ENCODE results near the gene DCP1B.

DNA sequence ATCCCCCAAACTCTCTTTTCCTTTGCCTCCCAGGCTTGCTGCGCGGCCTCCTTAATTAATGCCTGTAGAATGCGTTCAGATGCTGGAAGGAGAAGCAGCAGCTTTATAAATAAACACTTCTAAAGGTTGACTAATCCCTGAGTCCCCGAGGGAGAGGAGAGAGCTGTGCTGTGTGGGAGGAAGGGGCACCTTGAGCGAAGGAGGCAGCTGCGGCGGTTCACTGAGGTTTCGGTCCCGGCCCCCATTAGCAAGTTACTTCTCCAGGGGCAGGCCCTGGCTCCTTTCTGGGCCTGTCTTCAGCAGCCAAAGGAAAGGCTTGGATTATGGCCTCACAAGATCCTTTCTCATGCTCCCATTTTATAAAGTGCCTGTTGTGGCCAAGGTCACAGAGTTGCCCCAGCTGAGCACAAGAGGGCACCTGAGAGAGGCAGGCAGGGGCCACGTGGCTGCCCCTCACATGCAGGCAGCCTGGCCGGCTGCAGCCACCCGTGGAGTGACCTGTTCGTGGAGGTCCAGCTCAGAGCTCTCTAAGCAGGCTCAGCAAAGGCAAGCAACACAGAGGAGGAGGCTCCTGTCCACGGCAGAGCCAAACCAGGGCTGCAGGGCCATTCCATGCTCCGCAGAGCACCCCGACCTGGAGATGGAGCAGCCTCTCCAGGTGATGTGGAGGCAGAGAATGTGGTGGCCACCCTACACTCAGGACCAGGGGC lies 70.8 kb downstream of the DCP1B start:
- TF ChIP-seq, protein P1, sequence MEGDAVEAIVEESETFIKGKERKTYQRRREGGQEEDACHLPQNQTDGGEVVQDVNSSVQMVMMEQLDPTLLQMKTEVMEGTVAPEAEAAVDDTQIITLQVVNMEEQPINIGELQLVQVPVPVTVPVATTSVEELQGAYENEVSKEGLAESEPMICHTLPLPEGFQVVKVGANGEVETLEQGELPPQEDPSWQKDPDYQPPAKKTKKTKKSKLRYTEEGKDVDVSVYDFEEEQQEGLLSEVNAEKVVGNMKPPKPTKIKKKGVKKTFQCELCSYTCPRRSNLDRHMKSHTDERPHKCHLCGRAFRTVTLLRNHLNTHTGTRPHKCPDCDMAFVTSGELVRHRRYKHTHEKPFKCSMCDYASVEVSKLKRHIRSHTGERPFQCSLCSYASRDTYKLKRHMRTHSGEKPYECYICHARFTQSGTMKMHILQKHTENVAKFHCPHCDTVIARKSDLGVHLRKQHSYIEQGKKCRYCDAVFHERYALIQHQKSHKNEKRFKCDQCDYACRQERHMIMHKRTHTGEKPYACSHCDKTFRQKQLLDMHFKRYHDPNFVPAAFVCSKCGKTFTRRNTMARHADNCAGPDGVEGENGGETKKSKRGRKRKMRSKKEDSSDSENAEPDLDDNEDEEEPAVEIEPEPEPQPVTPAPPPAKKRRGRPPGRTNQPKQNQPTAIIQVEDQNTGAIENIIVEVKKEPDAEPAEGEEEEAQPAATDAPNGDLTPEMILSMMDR (IDR thresholded peaks at IDR 0.05; ENCODE audit: low read depth, low read length, missing input control) = no peak
- TF ChIP-seq RAD21 (IDR thresholded peaks at IDR 0.05) (no peak), YY1 (IDR thresholded peaks at IDR 0.05) (no peak), TAF1 (conservative IDR thresholded peaks at IDR 0.05) (no peak), FOXA1 (IDR thresholded peaks at IDR 0.05) (no peak)
- TF ChIP-seq, protein P2, sequence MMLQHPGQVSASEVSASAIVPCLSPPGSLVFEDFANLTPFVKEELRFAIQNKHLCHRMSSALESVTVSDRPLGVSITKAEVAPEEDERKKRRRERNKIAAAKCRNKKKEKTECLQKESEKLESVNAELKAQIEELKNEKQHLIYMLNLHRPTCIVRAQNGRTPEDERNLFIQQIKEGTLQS (IDR thresholded peaks at IDR 0.05) = no peak
- TF ChIP-seq, protein P3, sequence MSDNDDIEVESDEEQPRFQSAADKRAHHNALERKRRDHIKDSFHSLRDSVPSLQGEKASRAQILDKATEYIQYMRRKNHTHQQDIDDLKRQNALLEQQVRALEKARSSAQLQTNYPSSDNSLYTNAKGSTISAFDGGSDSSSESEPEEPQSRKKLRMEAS (IDR thresholded peaks at IDR 0.05) = no peak
